Measurements from ENCODE around the gene ABCB1.
"Not testable (repeated sequence)": the region's sequence is repeated elsewhere in the genome, so short reads cannot be mapped to it uniquely, and the experiment has no call there.

Gene ABCB1

DNA sequence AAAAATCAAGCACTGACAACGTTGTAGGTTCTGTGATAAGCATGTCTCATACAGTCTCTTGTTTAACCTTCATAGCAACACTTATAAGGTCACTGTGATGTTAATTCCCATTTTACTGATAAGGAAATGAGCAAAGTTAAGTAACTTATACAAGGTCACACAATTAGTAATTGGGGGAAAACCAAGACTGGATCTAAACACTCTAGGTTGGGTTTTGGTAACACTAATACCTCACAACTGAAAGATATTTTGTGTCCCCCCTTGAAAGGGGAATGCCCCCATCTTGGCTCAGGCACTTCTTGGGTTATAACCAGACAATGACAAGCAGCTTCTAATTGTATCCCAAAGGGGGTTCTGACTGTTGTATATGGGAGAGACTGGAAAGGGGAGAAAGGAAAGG, 89.2 kb downstream of the ABCB1 start:
- DNase-seq, result no peak

DNA sequence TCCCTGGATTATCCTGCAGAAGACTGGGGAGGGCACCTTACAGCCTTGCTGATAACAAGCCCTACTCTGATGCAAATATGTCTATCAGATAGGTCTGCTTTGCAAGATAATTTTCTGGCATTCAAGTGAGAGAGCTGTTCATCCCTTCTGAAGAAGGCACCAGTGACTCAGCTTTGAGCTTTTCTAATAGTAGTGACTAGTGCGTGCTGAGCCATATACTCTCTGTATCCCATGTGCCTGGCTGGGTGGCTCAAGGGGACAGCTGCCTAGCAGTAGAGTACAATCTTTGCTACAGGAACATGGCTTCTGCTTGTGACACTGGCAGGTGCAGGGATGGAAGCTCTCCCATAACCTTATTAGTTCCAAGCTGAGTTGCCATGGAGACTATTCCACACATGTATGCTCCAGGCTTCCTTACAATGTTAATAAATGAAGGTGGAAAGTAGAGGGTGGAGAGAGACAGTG, 90.2 kb downstream of the ABCB1 start:
- DNase-seq, result no peak

DNA sequence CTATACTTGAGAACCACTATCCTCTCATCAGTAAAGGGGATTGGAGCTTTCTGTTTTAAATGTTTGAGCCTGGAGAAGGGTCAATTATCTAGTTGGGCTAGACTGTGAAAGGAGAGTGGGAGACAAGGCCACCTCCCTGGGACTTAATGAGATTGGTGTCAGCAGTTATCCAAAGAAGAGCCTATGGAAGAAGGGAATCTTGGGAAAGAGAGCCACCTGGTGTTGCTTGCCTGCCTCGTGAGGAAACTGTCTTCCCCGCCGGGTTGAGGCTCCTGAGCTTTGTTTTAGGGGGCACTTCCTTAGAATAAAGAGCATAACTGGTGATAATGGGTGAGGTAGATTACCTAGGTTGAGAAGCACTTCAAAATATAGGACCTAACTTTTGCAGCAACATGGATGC, 93.2 kb downstream of the ABCB1 start:
- no peak for DNase-seq

DNA sequence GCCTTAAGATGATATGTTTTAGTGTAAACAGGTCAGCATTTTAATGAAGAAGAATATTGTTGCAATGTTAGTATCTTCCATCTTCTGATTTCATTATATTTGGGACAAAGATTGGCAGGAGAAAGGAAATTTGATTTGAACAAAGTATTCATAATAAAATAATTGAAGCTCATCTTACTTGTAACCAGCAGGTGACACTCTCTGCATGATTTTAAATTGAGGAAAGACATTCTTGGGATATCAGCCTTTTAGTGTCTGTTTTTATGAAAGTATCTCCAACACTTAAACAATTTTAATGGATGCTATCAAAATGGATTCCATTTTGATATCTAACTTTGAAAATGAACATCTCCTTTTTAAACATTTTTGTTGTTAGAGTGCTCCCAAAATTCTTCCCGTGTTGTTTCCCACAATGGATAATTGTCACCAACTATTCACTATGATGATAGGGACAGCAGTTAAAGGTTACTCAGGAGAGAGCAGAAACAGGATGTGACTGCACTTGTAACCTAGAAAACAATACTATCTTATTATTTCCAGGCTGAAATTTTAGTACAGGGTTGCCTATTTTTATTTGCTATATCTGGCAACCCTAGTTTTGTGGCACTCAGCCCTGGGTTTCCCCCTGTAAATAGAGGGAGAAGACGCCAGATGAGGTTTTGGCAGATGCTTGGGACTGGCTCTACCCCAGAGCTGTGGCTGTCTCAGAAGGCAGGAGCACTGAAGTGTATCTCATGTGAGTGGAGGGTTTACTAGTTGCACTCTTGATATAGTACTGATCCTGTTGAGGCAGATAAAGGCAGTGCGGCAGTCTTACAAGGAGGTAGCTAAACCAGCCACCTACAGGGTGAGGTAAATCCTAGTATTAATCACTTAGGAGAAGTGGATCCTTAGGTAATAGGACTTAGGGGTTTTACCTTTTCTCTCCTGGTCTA, 94.2 kb downstream of the ABCB1 start:
- peak; percentile 20 for DNase-seq

DNA sequence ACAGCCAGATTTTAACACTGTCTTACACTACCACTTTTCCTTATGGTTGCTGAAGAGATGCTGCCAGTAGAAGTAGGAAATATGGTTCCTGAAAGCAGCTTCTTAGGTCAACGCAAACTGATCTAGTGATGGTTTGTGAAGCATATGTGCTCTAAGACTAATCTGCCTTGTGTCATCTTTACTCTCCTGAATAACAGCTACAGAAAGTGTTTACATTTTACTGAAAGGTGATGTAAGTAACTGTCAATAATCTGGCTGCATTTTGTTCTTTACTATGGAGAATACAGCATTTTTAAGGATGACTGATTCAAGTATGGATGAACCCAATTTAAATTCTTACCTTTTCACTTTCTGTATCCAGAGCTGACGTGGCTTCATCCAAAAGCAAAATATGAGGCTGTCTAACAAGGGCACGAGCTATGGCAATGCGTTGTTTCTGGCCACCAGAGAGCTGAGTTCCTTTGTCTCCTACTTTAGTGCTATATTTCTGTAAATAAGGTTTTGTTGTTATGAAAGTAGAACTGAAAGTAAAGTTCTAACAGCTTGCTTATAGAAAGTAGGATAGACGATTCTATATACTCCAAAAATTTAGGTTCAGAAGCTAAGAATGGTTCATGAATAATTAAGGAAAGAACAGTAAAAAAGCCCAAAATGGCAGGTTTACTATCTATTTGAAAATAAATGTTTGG, 95.0 kb downstream of the ABCB1 start:
- DNase-seq, result no peak

DNA sequence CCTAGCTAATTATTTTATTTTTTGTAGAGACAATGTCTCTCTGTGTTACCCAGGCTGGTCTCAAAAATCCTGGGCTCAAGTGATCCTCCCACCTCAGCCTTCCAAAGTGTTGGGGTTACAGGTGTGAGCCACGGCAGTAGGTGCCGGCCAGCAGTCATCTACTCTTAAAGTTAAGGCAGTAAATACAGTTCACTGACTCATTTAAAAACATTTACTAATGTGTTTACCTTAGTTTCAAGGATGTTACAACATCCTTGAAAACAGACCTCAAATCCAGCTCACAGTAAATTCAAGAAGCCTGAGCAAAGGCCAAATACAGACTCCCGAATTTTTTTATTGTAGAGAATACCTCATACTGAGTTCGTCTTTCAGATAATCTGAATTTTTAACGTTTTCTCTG, 95.6 kb downstream of the ABCB1 start:
- no peak for DNase-seq

DNA sequence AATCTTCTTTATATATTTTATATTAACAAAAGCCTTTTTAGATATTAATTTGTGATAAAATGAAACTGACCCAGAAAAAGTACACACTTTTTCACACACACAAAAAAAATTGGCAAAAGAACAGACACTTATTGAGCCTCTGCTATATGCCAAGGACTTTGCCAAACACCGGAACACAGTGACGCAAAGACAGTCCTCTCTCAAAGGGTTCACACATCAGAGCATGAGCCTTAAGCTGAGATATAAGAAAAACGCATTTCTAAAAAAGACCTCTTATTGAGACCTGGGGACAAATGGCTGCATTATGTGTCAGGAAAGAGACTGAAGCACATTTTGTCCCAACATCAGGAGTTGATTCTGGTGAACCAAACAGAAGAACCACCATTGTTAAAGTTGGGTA, 101.2 kb downstream of the ABCB1 start:
- DNase-seq, result no peak

DNA sequence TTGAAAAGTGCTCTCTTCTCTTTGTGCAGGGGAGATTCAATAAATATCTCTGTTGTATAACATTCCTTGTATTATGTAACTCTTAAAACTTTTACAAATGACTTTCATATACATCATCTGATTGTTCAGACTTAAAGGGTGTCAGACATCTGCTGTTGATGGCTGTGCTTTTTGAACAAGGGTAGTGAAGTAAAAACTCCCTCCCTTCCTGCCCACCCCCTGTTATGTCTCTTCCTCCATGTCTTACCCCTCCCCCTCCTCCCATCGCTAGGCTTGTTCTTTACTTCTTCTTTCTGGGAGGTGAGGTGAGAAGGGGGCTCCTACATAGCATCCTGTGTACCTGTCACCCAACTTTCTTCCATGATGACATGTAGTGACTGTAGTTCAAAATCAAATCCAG, 101.8 kb downstream of the ABCB1 start:
- no peak for DNase-seq

DNA sequence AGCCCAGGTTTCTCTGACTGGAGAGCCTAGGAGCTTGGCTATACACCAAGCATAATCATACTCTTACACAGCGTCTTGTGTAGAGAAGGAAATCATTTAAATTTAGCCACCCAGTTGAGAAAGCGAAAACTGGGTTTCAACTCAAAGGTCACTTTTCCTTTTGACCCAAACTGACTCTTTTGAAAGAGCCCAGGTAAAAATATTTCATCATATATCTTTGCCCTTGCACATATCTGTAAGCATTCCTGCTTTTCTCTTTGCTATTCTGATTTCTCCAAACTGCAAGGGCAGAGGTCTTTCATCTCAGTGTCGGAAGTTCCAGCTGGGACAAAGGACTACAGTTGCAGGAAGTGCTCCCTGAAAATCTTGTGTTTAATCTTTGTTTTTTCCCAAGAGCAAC, 103.2 kb downstream of the ABCB1 start:
- no peak for DNase-seq

DNA sequence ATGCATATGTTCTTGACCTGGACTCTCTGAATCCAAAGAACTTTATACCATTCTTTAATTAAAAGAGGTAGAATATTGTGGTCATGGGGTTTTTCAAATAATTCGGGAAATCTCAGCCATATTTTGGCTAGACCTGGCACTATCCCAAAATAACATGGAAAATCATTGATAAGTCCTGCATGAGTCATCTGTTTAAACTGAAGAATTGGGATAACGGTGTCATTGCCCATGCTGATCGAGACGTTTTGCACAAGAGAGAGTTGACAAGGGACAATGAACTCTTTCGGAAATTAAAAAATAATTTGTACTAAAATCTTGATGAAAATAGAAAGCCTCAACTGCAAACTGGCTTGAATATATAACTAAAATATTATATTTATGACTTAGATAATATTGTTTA, 105.3 kb downstream of the ABCB1 start:
- DNase-seq, result no peak

DNA sequence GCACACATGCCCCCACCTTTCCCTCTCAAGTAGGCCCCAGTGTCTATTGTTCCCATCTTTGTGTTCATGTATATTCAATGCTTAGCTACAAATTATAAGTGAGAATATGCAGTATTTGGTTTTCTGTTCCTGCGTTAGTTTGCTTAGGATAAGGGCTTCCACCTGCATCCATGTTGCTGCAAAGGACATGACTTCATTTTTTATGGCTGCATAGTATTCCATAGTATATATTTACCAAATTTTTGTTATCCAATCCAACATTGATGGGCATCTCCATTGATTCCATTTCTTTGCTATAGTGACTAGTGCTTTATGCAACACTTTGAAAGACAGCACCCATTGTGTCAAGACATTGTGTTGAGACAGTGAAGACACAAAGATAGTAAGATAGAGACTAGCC, 106.2 kb downstream of the ABCB1 start:
- DNase-seq, result no peak

DNA sequence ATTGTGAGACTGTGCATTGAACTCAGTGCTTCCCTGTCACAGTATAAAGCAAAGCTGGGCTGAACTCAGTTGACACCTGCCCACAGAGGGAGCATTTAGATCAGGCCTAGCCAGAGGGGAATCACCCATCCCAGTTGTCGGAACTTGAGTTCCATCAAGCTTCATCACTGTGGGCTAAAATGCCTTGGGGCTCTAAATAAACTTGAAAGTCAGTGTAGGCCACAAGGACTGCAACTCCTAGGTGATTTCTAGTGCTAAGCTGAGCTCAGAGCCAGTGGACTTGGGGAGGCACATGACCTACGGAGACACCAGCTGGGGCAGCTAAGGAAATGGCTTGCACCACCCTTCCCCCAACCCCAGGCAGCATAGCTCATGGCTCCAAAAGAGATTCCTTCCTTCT, 117.6 kb downstream of the ABCB1 start:
- DNase-seq, result no peak

DNA sequence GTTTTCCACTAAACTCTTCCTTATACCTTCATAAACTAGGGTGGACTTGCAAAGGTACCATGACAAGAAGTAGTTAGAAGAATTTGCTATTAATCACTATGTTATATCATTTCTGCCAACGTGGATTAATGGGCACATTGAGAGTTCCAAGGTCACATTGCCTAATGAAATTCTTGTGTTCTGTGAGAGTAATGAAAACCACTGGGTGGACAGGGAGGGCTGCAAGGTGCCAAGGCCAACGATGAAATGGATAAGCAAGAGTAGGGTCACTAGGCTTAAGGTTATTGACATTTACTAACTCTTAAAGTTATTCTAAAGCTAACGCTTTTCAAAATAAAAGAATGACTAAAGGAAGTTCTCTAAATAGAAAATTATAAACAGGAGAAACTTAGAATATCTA, 118.6 kb downstream of the ABCB1 start:
- DNase-seq, result no peak

DNA sequence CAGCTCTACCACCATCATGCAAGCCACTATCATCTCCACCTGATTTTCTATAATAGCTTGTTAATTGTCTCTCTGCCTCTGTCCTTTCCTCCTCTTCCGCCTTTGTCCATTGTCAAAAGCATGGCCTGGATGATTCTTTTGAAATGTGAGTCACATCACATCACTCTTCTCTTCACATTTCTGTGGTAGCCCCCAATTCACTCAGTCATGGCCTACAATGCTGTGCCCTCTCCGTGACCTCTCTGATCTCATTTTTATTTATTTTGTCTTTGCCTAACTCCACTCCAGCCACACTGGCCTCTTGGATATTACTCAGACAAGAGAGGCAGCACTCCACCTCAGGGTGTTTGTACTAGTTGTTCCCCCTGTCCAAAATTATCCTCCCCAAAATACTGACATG, 120.3 kb downstream of the ABCB1 start:
- DNase-seq, result no peak

DNA sequence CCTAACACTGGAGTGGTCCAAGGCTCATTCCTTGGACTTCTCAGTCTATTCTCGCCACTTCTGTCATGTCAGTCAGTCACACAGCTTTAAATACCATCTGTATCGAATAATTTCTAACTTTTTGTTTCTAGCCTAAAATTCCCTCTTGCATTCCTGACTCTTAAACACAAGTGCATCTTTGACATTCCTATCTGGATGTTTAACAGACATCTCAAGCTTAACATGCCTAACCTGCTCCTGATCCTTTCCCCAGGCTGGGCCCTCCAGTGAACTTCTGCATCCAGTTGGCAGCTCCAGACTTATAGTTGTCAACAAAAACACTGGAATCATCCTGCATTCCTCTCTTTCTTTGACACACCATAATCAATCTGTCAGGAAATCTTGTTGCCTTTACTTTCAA, 120.7 kb downstream of the ABCB1 start:
- no peak for DNase-seq

DNA sequence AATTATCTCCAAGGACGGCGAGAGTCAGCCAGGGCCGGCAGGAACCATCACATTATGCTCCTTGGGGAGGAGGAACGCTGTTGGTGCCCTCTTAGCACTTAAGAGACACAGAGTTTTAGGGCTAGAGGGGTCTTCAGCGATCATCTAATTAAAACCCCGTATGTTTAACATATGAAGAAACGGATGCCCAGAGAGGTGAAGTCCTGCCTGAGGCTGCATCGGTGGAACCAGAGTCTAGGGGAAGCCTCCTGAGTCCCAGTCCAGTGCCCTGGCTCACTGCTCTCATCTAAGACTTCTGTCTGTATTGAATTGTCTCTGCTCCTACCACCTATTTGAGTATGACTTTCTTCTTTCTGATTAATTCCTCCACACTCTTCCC, 124.5 kb downstream of the ABCB1 start:
- DNase-seq, result no peak

DNA sequence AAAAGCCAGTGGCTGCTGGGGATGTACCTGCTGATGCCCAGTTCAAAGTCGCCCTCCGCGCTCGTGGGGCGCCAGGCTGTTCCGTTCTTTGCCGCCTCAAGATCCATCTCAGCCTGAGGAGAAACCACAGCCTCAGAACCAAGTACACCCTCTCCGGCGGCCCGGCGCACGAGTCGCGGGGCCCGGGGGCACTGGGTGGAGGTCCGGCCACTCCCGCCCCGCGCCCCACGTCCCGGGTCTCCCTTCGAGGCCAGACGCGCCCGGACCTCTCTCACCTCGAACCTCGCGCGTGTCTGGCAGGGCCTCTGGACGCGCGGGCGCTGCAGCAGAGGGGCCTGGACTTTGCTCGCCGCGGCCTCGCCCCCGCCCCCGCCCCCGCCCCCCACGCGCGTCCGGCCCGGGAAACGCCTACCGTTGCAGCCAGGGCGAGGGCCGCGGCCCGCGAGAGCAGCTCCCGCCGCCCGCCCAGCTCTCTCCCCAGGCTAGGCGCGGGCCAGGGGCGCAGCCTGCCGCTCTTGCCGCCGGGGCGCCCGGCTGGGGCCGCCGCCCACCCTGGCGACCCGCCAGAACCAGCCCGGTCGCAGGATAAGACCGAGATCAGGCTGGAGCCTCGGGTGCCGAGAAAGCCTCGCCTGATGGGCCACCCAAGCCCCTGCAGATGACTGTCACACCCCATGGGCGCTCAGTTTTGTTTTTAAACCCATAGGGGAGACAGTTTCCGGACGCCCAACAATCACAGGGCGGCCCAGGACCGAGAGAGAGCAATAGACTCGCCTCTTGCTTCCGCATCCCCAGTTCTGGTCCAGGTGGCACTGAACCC, 125.1 kb downstream of the ABCB1 start, which contains the start of gene ABCB4:
Gene ABCB4 (minus strand): TSS at position 322 of the 820 bp plus-strand sequence. CDS start 215 bp downstream, at position 107.
- no peak for DNase-seq

DNA sequence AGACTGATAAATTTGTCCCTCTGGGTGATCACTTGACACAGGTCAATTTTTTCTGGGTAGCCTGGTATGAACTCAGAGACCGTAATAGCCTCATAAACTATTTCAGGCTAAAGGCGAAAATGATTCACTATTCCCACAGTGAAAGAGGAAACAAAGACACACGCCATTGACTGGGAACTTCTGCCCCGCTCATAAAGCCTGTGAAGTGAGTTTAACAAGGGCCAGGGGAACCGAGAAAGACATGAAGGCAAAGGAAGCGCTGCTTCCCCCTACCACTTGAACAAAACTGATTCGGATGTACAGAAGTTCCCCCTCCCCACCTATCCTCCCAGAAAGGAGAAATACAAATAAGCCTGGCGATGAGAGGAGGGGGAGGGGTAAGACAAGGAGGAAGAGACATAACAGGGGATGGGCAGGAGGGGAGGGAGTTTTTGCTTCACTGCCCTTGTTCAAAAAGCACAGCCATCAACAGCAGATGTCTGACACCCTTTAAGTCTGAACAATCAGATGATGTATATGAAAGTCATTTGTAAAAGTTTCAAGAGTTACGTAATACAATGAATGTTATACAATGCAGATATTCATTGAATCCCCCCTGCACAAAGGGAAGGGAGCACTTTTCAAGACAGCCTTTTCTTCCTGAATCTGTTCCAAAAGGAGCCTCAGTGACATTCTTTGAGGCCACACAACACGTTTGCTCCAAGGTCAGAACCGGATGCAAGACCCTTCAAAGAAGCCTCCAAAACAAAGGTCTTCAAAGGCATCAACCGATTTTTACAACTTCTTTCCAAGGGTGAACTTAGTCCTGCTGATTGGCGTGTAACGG, 125.9 kb downstream of the ABCB1 start:
- DNase-seq, result peak; percentile 42

DNA sequence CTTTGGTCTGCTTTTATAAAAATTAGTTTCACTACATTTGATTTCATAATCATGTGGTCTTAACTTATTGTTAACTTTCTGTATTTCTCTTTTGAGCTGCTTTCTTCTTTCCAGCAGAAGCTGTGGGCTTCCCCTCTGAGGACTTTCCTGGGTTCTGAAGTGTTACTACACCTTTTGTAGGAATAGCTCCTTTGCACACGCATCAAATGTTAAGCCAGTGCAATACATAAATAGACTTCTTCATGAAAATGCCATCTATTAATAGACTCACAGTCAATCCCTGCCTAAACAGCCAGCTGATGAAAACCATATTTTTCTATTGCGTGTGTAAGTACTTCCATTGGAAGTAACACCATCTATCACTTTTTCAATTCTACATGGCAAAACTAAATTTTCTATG, 126.7 kb downstream of the ABCB1 start:
- DNase-seq, result no peak

DNA sequence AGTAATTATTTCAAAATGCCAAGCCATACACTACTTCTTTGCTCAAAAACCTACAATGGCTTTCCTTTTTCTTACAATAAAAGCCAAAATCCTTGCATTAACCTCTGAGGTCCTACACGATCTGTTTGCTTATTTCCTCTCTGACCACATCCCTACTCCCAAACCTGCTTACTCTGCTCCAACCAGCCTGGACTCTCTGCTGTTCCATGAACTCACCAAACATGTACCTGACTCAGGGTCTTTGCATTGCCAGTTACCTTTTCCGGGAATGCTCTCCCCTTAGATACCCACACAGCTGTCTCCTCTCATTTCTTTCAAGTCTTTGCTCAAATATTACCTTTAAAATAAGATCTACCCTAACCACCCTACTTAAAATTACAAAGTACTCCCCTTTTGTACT, 127.5 kb downstream of the ABCB1 start:
- DNase-seq, result no peak

DNA sequence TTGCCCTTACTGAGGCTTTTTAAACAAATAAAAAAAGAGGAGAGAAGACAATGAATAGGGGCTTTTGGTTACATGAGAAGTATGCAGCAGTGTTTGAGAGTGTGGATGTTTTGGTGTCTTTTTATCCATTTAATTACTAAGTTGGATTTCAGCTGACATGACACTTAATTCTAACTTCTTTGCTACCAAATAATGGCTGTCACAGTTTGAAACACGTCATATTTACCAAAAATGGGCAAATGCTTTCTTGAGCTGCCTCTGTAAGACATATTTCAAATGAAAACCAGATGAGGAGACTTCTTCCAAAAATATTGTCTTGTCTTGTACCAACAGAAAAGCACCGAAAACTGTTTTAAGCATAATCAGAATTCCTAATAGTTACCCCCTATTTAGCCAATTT, 129.2 kb downstream of the ABCB1 start:
- DNase-seq, result no peak

DNA sequence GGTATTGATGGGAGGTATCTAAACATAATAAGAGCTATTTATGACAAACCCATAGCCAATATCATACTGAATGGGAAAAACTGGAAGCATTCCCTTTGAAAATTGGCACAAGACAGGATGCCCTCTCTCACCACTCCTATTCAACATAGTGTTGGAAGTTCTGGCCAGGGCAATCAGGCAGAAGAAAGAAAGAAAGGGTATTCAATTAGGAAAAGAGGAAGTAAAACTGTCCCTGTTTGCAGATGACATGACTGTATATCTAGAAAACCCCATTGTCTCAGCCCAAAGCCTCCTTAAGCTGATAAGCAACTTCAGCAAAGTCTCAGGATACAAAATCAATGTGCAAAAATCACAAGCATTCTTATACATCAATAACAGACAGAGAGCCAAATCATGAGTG, 131.5 kb downstream of the ABCB1 start:
- not testable (repeated sequence) for DNase-seq

DNA sequence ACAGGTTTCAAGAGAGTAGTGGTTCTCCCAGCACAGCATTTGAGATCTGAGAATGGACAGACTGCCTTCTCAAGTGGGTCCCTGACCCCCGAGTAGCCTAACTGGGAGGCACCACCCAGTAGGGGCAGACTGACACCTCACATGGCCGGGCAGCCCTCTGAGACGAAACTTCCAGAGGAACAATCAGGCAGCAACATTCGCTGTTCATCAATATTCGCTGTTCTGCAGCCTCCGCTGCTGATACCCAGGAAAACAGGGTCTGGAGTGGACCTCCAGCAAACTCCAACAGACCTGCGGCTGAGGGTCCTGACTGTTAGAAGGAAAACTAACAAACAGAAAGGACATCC, 135.2 kb downstream of the ABCB1 start:
- not testable (repeated sequence) for DNase-seq

Measured in HCEC 1CT (cell line).